GM18951 (cell line): ENCODE data around the gene PPDPF.

ENCODE experiments used
- POLR2A ChIP-seq: IDR thresholded peaks from 4 replicates; pipeline ENCODE4 v1.6.1; 2011; ENCODE audit warnings: mild to moderate bottlenecking; ENCODE audit not compliant: insufficient read length, insufficient read depth; ENCODE audit errors: extremely low read depth
- in situ Hi-C: fragments of 300-500 bp; cut with MboI; formaldehyde crosslinking; loops from one replicate; pipeline ENCODE4 v1.12.0; 2022; ENCODE audit warnings: low sequenced_read_pairs, mixed read lengths, inconsistent platforms; ENCODE audit not compliant: unreplicated experiment

The PPDPF gene

GRCh38 chr20:63546256-63546955 is 25.8 kb downstream of the PPDPF start:
- TF ChIP-seq POLR2A: no peak
- in situ Hi-C loops: no loop called here

GRCh38 chr20:63546956-63547724 is 26.6 kb downstream of the PPDPF start:
- in situ Hi-C loops: no loop called here

GRCh38 chr20:63547725-63548480 is 27.3 kb downstream of the PPDPF start, which contains the start of gene SRMS:
Gene SRMS, minus strand, starts transcription at chr20:63547749. Its CDS starts 286 bp downstream, at chr20:63547463.
- no peak for TF ChIP-seq POLR2A
- in situ Hi-C loops: no loop called here

More at GRCh38 chr20:63546956-63547724, 26.6 kb downstream of the PPDPF start:
- no peak for TF ChIP-seq POLR2A

- in situ Hi-C loops: no loop called here
- no peak for TF ChIP-seq POLR2A
These were observed 28.0 kb downstream of the PPDPF start for GRCh38 chr20:63548542-63548941.

- in situ Hi-C loops: no loop called here
- no peak for TF ChIP-seq POLR2A
These were observed 28.5 kb downstream of the PPDPF start for GRCh38 chr20:63549019-63549418.

GRCh38 chr20:63549679-63550282 is 29.2 kb downstream of the PPDPF start:
- no peak for TF ChIP-seq POLR2A
- in situ Hi-C loops: no loop called here

GRCh38 chr20:63551068-63551467 is 30.5 kb downstream of the PPDPF start:
- no peak for TF ChIP-seq POLR2A
- in situ Hi-C loops: no loop called here

GRCh38 chr20:63552481-63553249 is 32.1 kb downstream of the PPDPF start:
- in situ Hi-C loops: no loop called here
- no peak for TF ChIP-seq POLR2A

- in situ Hi-C loops: no loop called here
- peak; percentile 43 for TF ChIP-seq POLR2A
These were observed 32.8 kb downstream of the PPDPF start for GRCh38 chr20:63553251-63553932.

- in situ Hi-C loops: no loop called here
- TF ChIP-seq POLR2A: no peak
These were observed 33.3 kb downstream of the PPDPF start, which contains the start of gene FNDC11 for GRCh38 chr20:63553933-63554290. Gene FNDC11, plus strand, starts transcription at chr20:63554159. Its CDS starts 1,505 bp downstream, at chr20:63555664.

- in situ Hi-C loops: no loop called here
- no peak for TF ChIP-seq POLR2A
These were observed 34.1 kb downstream of the PPDPF start for GRCh38 chr20:63554361-63555278.
